Measurements from ENCODE around the gene IPO11.
A peak's percentile ranks its signal among the peaks of the same experiment; 100 is the strongest.

IPO11 gene

GRCh38 chr5:62424763-62425162 lies 12.2 kb downstream of the IPO11 start:
- no peak for ATAC-seq
- TF ChIP-seq PATZ1 (CRISPR knock-in tag; IDR thresholded peaks at IDR 0.05; ENCODE audit: borderline replicate concordance): no peak
- TF ChIP-seq OSR1 (CRISPR knock-in tag; IDR thresholded peaks at IDR 0.05): no peak
- no peak for TF ChIP-seq ZNF565 (CRISPR knock-in tag; conservative IDR thresholded peaks at IDR 0.05; ENCODE audit: low read depth)
- no peak for TF ChIP-seq TSHZ2 (CRISPR knock-in tag; IDR thresholded peaks at IDR 0.05)
- no peak for TF ChIP-seq ZNF70 (CRISPR knock-in tag; IDR thresholded peaks at IDR 0.05)
- no peak for TF ChIP-seq ZFP30 (CRISPR knock-in tag; IDR thresholded peaks at IDR 0.05)
- no peak for TF ChIP-seq TOX (CRISPR knock-in tag; IDR thresholded peaks at IDR 0.05; ENCODE audit: borderline replicate concordance)
- TF ChIP-seq ARNTL (CRISPR knock-in tag; IDR thresholded peaks at IDR 0.05; ENCODE audit: borderline replicate concordance, low read depth): no peak
- TF ChIP-seq POU6F1 (CRISPR knock-in tag; IDR thresholded peaks at IDR 0.05; ENCODE audit: borderline replicate concordance, low read depth): no peak
- TF ChIP-seq ISL1 (CRISPR knock-in tag; IDR thresholded peaks at IDR 0.05): no peak
- no peak for TF ChIP-seq SNAI2 (CRISPR knock-in tag; IDR thresholded peaks at IDR 0.05)
- no peak for TF ChIP-seq RARB (CRISPR knock-in tag; IDR thresholded peaks at IDR 0.05)
- TF ChIP-seq GLIS3 (CRISPR knock-in tag; IDR thresholded peaks at IDR 0.05): no peak
- no peak for TF ChIP-seq CREB5 (CRISPR knock-in tag; IDR thresholded peaks at IDR 0.05; ENCODE audit: low read depth)
- TF ChIP-seq CSDC2 (CRISPR knock-in tag; IDR thresholded peaks at IDR 0.05): no peak
- no peak for TF ChIP-seq CSRNP3 (CRISPR knock-in tag; IDR thresholded peaks at IDR 0.05)
- TF ChIP-seq ZFP3 (CRISPR knock-in tag; IDR thresholded peaks at IDR 0.05): no peak
- no peak for TF ChIP-seq BACH2 (CRISPR knock-in tag; IDR thresholded peaks at IDR 0.05; ENCODE audit: borderline replicate concordance)

- ATAC-seq: peak; percentile 41; the same call in 2 of the 3 replicates
- no peak for TF ChIP-seq RARB (CRISPR knock-in tag; IDR thresholded peaks at IDR 0.05)
- no peak for TF ChIP-seq OSR1 (CRISPR knock-in tag; IDR thresholded peaks at IDR 0.05)
- TF ChIP-seq ZNF565 (CRISPR knock-in tag; conservative IDR thresholded peaks at IDR 0.05; ENCODE audit: low read depth): no peak
- TF ChIP-seq BACH2 (CRISPR knock-in tag; IDR thresholded peaks at IDR 0.05; ENCODE audit: borderline replicate concordance): no peak
- no peak for TF ChIP-seq TSHZ2 (CRISPR knock-in tag; IDR thresholded peaks at IDR 0.05)
- TF ChIP-seq CSDC2 (CRISPR knock-in tag; IDR thresholded peaks at IDR 0.05): no peak
- no peak for TF ChIP-seq ZNF8 (CRISPR knock-in tag; IDR thresholded peaks at IDR 0.05)
- no peak for TF ChIP-seq TCF4 (CRISPR knock-in tag; IDR thresholded peaks at IDR 0.05; ENCODE audit: borderline replicate concordance)
- TF ChIP-seq CREB5 (CRISPR knock-in tag; IDR thresholded peaks at IDR 0.05; ENCODE audit: low read depth): no peak
- no peak for TF ChIP-seq ZC3H10 (CRISPR knock-in tag; IDR thresholded peaks at IDR 0.05)
- TF ChIP-seq PATZ1 (CRISPR knock-in tag; IDR thresholded peaks at IDR 0.05; ENCODE audit: borderline replicate concordance): no peak
- TF ChIP-seq ARNTL (CRISPR knock-in tag; IDR thresholded peaks at IDR 0.05; ENCODE audit: borderline replicate concordance, low read depth): no peak
- no peak for TF ChIP-seq ZFP3 (CRISPR knock-in tag; IDR thresholded peaks at IDR 0.05)
- TF ChIP-seq TOX (CRISPR knock-in tag; IDR thresholded peaks at IDR 0.05; ENCODE audit: borderline replicate concordance): no peak
- no peak for TF ChIP-seq ZNF70 (CRISPR knock-in tag; IDR thresholded peaks at IDR 0.05)
Observed at GRCh38 chr5:62431735-62432620, 19.4 kb downstream of the IPO11 start.
